Measurements from ENCODE around the gene PRF1.
"Not testable (repeated sequence)": the region's sequence is repeated elsewhere in the genome, so short reads cannot be mapped to it uniquely, and the experiment has no call there.

DNA sequence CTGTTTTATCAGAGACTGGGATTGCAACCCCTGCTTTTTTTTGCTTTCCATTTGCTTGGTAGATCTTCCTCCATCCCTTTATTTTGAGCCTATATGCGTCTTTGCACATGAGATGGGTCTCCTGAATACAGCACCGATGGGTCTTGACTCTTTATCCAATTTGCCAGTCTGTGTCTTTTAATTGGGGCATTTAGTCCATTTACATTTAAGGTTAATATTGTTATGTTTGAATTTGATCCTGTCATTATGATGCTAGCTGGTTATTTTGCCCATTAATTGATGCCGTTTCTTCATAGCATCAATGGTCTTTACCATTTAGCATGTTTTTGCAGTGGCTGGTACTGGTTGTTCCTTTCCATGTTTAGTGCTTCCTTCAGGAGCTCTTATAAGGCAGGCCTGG is 40.7 kb upstream of the PRF1 start:
- not testable (repeated sequence) for TF ChIP-seq CTCF (IDR thresholded peaks at IDR 0.05); EZH2 (IDR thresholded peaks at IDR 0.05; ENCODE audit: borderline replicate concordance, insufficient read depth, low read depth, low read length, poor library complexity, severe bottlenecking)
